CD4-positive, alpha-beta T cell treated with Interleukin-12 subunit alpha and Interleukin-12 subunit beta, for 1 hour (primary cell): ENCODE measurements around the gene AFF1.
A peak's percentile ranks its signal among the peaks of the same experiment; 100 is the strongest.
"Not testable (repeated sequence)": the region's sequence is repeated elsewhere in the genome, so short reads cannot be mapped to it uniquely, and the experiment has no call there.

ENCODE experiments used
- DNase-seq: peaks from one replicate; pipeline ENCODE4 v3.0.0-alpha.2; 2020

The AFF1 gene

GRCh38 chr4:87017580-87018342 lies 83.0 kb downstream of the AFF1 start:
- DNase-seq, result no peak

GRCh38 chr4:87018753-87019152 lies 83.9 kb downstream of the AFF1 start:
- DNase-seq, result no peak

GRCh38 chr4:87019246-87019791 lies 84.5 kb downstream of the AFF1 start:
- no peak for DNase-seq

GRCh38 chr4:87019898-87020297 lies 85.1 kb downstream of the AFF1 start:
- no peak for DNase-seq

GRCh38 chr4:87024201-87024600 lies 89.4 kb downstream of the AFF1 start:
- DNase-seq, result no peak

GRCh38 chr4:87025023-87025613 lies 90.3 kb downstream of the AFF1 start:
- no peak for DNase-seq

GRCh38 chr4:87025614-87026041 lies 90.8 kb downstream of the AFF1 start:
- DNase-seq, result no peak

- peak; percentile 10 for DNase-seq
These were observed 92.1 kb downstream of the AFF1 start for GRCh38 chr4:87026800-87027495.

- no peak for DNase-seq
These were observed 94.5 kb downstream of the AFF1 start for GRCh38 chr4:87029356-87029755.

- no peak for DNase-seq
These were observed 95.3 kb downstream of the AFF1 start for GRCh38 chr4:87030124-87030523.

GRCh38 chr4:87030755-87031441 lies 96.1 kb downstream of the AFF1 start:
- DNase-seq, result no peak

GRCh38 chr4:87031920-87032319 lies 97.1 kb downstream of the AFF1 start:
- no peak for DNase-seq

- no peak for DNase-seq
These were observed 98.2 kb downstream of the AFF1 start for GRCh38 chr4:87032884-87033533.

GRCh38 chr4:87033902-87034301 lies 99.1 kb downstream of the AFF1 start:
- no peak for DNase-seq

- no peak for DNase-seq
These were observed 99.7 kb downstream of the AFF1 start for GRCh38 chr4:87034527-87034926.

- DNase-seq, result no peak
These were observed 101.2 kb downstream of the AFF1 start for GRCh38 chr4:87035881-87036509.

GRCh38 chr4:87036713-87037112 lies 101.9 kb downstream of the AFF1 start:
- no peak for DNase-seq

- DNase-seq, result not testable (repeated sequence)
These were observed 102.4 kb downstream of the AFF1 start for GRCh38 chr4:87037171-87037570.

GRCh38 chr4:87037671-87038334 lies 103.0 kb downstream of the AFF1 start:
- no peak for DNase-seq

- no peak for DNase-seq
These were observed 104.2 kb downstream of the AFF1 start for GRCh38 chr4:87038837-87039615.

- DNase-seq, result no peak
These were observed 106.3 kb downstream of the AFF1 start for GRCh38 chr4:87041141-87041540.
